K562 (cell line): ENCODE results near the gene LRRC15. TPM values are rescaled to one million over a fixed set of nuclear protein-coding genes. Genes with fewer than 3 reads are reported as not detected.
A peak's percentile ranks its signal among the peaks of the same experiment; 100 is the strongest.

ENCODE experiments used
- ATAC-seq: fragments of 200-7000 bp; cut with Tn5 transposase; 3 replicates; pipeline ENCODE4 v1.9.1; 2020; ENCODE audit warnings: moderate library complexity
- BruUV-seq: library from RNA; stranded (reverse); fragments of 400-500 nt; replicated peaks from 2 replicates; lab custom pipeline; 2021; lab: Mats Ljungman, UMichigan
- CTCF ChIA-PET: fragments of 300-600 bp; formaldehyde crosslinking; extraction: SDS; loops from one replicate; lab custom pipeline; 2021; ENCODE audit warnings: low intra/inter-chr PET ratio; lab: Yijun Ruan, JAX
- POLR2A ChIA-PET: fragments of 300-600, 350-650 bp; sonication (Branson Sonifier 250); formaldehyde crosslinking; extraction: SDS; loops from one replicate; lab custom pipeline; 2021; ENCODE audit warnings: antibody characterized with exemption, inconsistent platforms; lab: Yijun Ruan, JAX
- DNase-seq, 4 experiments: peaks; one replicate each; pipeline versions ENCODE4 v3.0.0 to v3.0.0-alpha.2; 2011 to 2018; ENCODE audit warnings: low spot score in 3 of 4, mixed read lengths in 3 of 4; ENCODE audit errors: extremely low read depth in 1 of 4
- FAIRE-seq: peaks from 2 replicates; lab custom pipeline; 2011; peaks lifted over from hg19 to GRCh38; lab: Jason Lieb, UNC
- H2AFZ ChIP-seq: 2 replicates; pipeline ENCODE4 v1.6.0; 2011; ENCODE audit warnings: low read depth, low read length, control low read depth, inconsistent platforms
- H3K27ac ChIP-seq: fragments of 200-600 bp; 3 replicates; pipeline ENCODE4 v1.8.0; 2011; ENCODE audit warnings: low read depth, mild to moderate bottlenecking, control low read depth, inconsistent platforms, low read length, moderate library complexity, mixed read lengths; ENCODE audit errors: extremely low read depth
- H3K27me3 ChIP-seq, 2 experiments: fragments of 300-600 bp in 1 of 2; 2 replicates in 1 of 2; 3 replicates in 1 of 2; pipeline versions ENCODE4 v1.6.0 to v1.8.0; 2011; ENCODE audit warnings: inconsistent platforms in 2 of 2, low read length in 2 of 2, mild to moderate bottlenecking in 1 of 2, mixed read lengths in 1 of 2, moderate library complexity in 1 of 2; ENCODE audit not compliant: control insufficient read depth in 2 of 2, insufficient read depth in 2 of 2
- H3K36me3 ChIP-seq: fragments of 300-600 bp; 3 replicates; pipeline ENCODE4 v1.8.0; 2011; ENCODE audit warnings: mild to moderate bottlenecking, low read length, inconsistent platforms; ENCODE audit not compliant: control insufficient read depth, insufficient read depth
- H3K4me1 ChIP-seq, 2 experiments: fragments of 200-600 bp in 1 of 2; replicated peaks in 1 of 2; 2 replicates in 1 of 2; 3 replicates in 1 of 2; pipeline versions ENCODE4 v1.5.1 to v1.8.0; 2011; ENCODE audit warnings: inconsistent platforms in 2 of 2, low read length in 2 of 2, mild to moderate bottlenecking in 1 of 2, mixed read lengths in 1 of 2, moderate library complexity in 1 of 2; ENCODE audit not compliant: control insufficient read depth in 2 of 2, insufficient read depth in 2 of 2
- H3K4me2 ChIP-seq: 2 replicates; pipeline ENCODE4 v1.6.1; 2011; ENCODE audit warnings: low read length, control low read depth, inconsistent platforms, mixed read lengths; ENCODE audit not compliant: insufficient read depth
- H3K4me3 ChIP-seq: fragments of 200-600 bp; sonication (generic), shearing (Covaris generic); 2 replicates; pipeline ENCODE4 v1.5.1; 2016; ENCODE audit warnings: control low read depth, inconsistent platforms
- H3K79me2 ChIP-seq: fragments of 200-600 bp; 3 replicates; pipeline ENCODE4 v1.8.0; 2011; ENCODE audit warnings: low read length, inconsistent platforms; ENCODE audit not compliant: control insufficient read depth, insufficient read depth
- H3K9ac ChIP-seq, 2 experiments: 2 replicates each; pipeline versions ENCODE4 v1.6.0 to v1.6.1; 2011; ENCODE audit warnings: low read depth in 2 of 2, low read length in 2 of 2, control low read depth in 1 of 2, inconsistent platforms in 1 of 2, mild to moderate bottlenecking in 1 of 2, mixed read lengths in 1 of 2; ENCODE audit not compliant: insufficient read depth in 1 of 2
- H3K9me1 ChIP-seq: one replicate; pipeline ENCODE4 v1.6.0; 2011; ENCODE audit warnings: inconsistent platforms, mild to moderate bottlenecking, low read length, moderate library complexity; ENCODE audit not compliant: control insufficient read depth, insufficient read depth
- H3K9me3 ChIP-seq: replicated peaks from 2 replicates; pipeline ENCODE4 v1.5.1; 2011; ENCODE audit warnings: low read depth, low read length, inconsistent platforms; ENCODE audit not compliant: control insufficient read depth, insufficient read depth
- H4K20me1 ChIP-seq: replicated peaks from 2 replicates; pipeline ENCODE4 v1.6.1; 2011; ENCODE audit warnings: low read length, inconsistent platforms, mixed read lengths; ENCODE audit not compliant: control insufficient read depth, insufficient read depth
- C11orf30 ChIP-seq: fragments of 450-650 bp; IDR thresholded peaks from 2 replicates; pipeline ENCODE4 v1.6.1; 2016; ENCODE audit warnings: low read depth, mild to moderate bottlenecking
- CSDE1 ChIP-seq, 2 experiments: fragments of 450-650 bp; IDR thresholded peaks; 2 replicates each; pipeline ENCODE4 v1.6.1; 2016; ENCODE audit warnings: mild to moderate bottlenecking in 1 of 2
- HSF4 ChIP-seq: fragments of 250-450 bp; sonication (Bioruptor Pico); IDR thresholded peaks from 2 replicates; pipeline ENCODE4 v2.1.2; 2022; ENCODE audit warnings: mild to moderate bottlenecking, moderate library complexity, borderline replicate concordance
- JUND ChIP-seq, 2 experiments: IDR thresholded peaks; 2 replicates in 1 of 2; 3 replicates in 1 of 2; pipeline ENCODE4 v1.6.1; 2011; ENCODE audit warnings: borderline replicate concordance in 2 of 2, low read depth in 2 of 2, low read length in 2 of 2, improper control_type of control experiment in 1 of 2, missing biosample characterization in 1 of 2, missing genetic modification characterization in 1 of 2, missing genetic modification reagents in 1 of 2
- KLF16 ChIP-seq: IDR thresholded peaks from 2 replicates; pipeline ENCODE4 v1.6.1; 2016; ENCODE audit warnings: antibody characterized with exemption
- MYC ChIP-seq, 2 experiments: fragments of 250-450 bp in 1 of 2; sonication (Bioruptor Pico) in 1 of 2; IDR thresholded peaks; 2 replicates each; pipeline versions ENCODE4 v1.5.1 to v1.6.1; 2012 to 2021; ENCODE audit warnings: low read depth in 2 of 2, borderline replicate concordance in 1 of 2, improper control_type of control experiment in 1 of 2, low read length in 1 of 2, mild to moderate bottlenecking in 1 of 2, moderate library complexity in 1 of 2
- NCOA4 ChIP-seq: fragments of 450-650 bp; IDR thresholded peaks from 2 replicates; pipeline ENCODE4 v1.6.1; 2018; ENCODE audit warnings: mild to moderate bottlenecking; ENCODE audit not compliant: partially characterized antibody
- RBM22 ChIP-seq: fragments of 200-400 bp; formaldehyde crosslinking; IDR thresholded peaks from 2 replicates; pipeline ENCODE4 v1.6.1; 2018; ENCODE audit warnings: low read length, low read depth; ENCODE audit not compliant: poor library complexity, severe bottlenecking
- TARDBP ChIP-seq: fragments of 450-650 bp; IDR thresholded peaks from 2 replicates; pipeline ENCODE4 v1.6.1; 2016
- THRAP3 ChIP-seq: fragments of 450-650 bp; IDR thresholded peaks from 2 replicates; pipeline ENCODE4 v1.6.1; 2016; ENCODE audit warnings: mild to moderate bottlenecking, inconsistent platforms, borderline replicate concordance
- WGBS: fragments of 100-300 bp; shearing (Covaris generic); methylation state at CpG from one replicate; pipeline ENCODE4 v1.1.6; 2016; ENCODE audit warnings: low coverage, mixed read lengths; ENCODE audit not compliant: insufficient coverage; ENCODE audit errors: missing lambda C conversion rate; 5-methylcytosine and 5-hydroxymethylcytosine counted together
- in situ Hi-C: fragments of 300-500 bp; cut with MboI; formaldehyde crosslinking; loops from 4 replicates; pipeline ENCODE4 v1.15.0; 2018; ENCODE audit warnings: inconsistent platforms, mixed read lengths
- intact Hi-C: fragments of 100-400 bp; cut with micrococcal nuclease; formaldehyde crosslinking; loops from 2 replicates; pipeline ENCODE4 v1.14.2; 2022
- polyA plus RNA-seq, 8 experiments: library from polyadenylated mRNA; depleted of rRNA in 4 of 8; stranded (reverse) in 5 of 8; unstranded in 3 of 8; fragments of >200 nt; fragmentation: Nextera tagmentation in 2 of 8; fragmentation: Illumina TruSeq in 1 of 8; extraction: Ambion mirVana in 2 of 8; extraction: Trizol in 1 of 8; gene quantifications; 2 replicates each; pipeline versions ENCODE4 v1.2.1 to v1.2.3, GENCODE V29; 2011 to 2014; ENCODE audit warnings: inconsistent platforms in 1 of 8, missing spikeins in 1 of 8
- total RNA-seq, 7 experiments: library from RNA; depleted of rRNA in 6 of 7; stranded (reverse); fragments of >200 nt in 6 of 7; fragmentation: Illumina TruSeq in 2 of 7; extraction: Trizol in 2 of 7; gene quantifications; 2 replicates each; pipeline versions ENCODE4 v1.2.1 to v1.2.3, GENCODE V29; 2011 to 2021; ENCODE audit warnings: low replicate concordance in 1 of 7
- TF ChIP-seq, protein P1 (sequence below): fragments of 200-800 bp; sonication (Bioruptor generic); IDR thresholded peaks from 2 replicates; pipeline ENCODE4 v1.6.1; 2017; ENCODE audit warnings: missing genetic modification characterization, missing compliant biosample characterization
- TF ChIP-seq, protein P2 (sequence below): fragments of 200-800 bp; sonication (Bioruptor generic); IDR thresholded peaks from 2 replicates; pipeline ENCODE4 v1.6.1; 2016; ENCODE audit warnings: missing genetic modification characterization, missing compliant biosample characterization
- TF ChIP-seq, protein P3 (sequence below): fragments of 250-450 bp; sonication (Bioruptor Pico); IDR thresholded peaks from 2 replicates; pipeline ENCODE4 v1.8.0; 2022; ENCODE audit warnings: inconsistent platforms

Gene LRRC15
- total and polyA plus RNA-seq, 9 of the 15 experiments (the other 6 are each of a cell fraction or from before 2014, with no cell fraction given): not detected

DNA sequence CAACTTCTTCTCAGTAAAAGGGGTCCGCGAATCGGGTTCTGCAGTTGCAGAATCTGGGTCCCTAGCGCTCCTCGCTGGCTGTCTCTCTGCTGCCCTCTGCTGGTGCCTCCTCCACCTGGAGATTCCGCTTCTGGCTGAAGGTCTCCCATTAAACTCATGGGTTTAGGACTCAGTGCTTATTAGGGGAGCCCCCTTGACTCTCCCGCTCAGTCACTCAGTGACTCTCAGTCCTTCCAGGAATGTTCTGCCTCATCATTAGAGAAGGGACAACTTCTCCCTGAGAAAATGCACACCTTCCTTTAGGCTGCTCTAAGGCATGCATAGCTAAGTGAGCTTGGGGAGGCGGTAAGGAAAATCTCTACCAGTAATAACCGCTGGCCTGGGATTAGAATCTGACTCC is 25.5 kb downstream of the LRRC15 start:
- FAIRE-seq (peak; percentile 89), DNase-seq (peak; percentile 81 to 84 (median 82)), ATAC-seq (peak; percentile 89)
- H3K4me3 ChIP-seq: no peak overlapping the region
- intact Hi-C loops (loop anchor here (2.0 kb wide), 1 partner anchor 61 kb away; no protein-coding TSS in a partner anchor), in situ Hi-C loops (loop anchor here (25.0 kb wide), 1 partner anchor 1882 kb away; no protein-coding TSS in a partner anchor)
- BruUV-seq: no TSS peak
- no peak overlapping the region for H3K27ac ChIP-seq
- no peak overlapping the region for H2AFZ ChIP-seq
- H3K4me2 ChIP-seq: no peak overlapping the region
- H3K36me3 ChIP-seq: no peaks in the 10 kb centered on the region
- H3K27me3 ChIP-seq: peaks cover 27 to 65% of the 10 kb centered on the region in 2 experiments; a peak in 4 of 5 replicates
- ChIA-PET POLR2A (interaction anchor here (0.9 to 1.0 kb wide), 2 partner anchors 9 to 11 kb away, joined by 3 read pairs; no protein-coding TSS in a partner anchor), CTCF (interaction anchor here (0.6 to 1.0 kb wide), 4 partner anchors 10 to 621 kb away, joined by 3 to 6 read pairs (median 4); no protein-coding TSS in a partner anchor)
- H3K79me2 ChIP-seq: no peaks in the 10 kb centered on the region
- no peak overlapping the region for H3K9ac ChIP-seq
- peaks cover 6% of the 10 kb centered on the region for H4K20me1 ChIP-seq
- no peaks in the 10 kb centered on the region for H3K9me3 ChIP-seq
- peaks cover 0 to 6% of the 10 kb centered on the region in 2 experiments; a peak in 1 of 5 replicates for H3K4me1 ChIP-seq
- H3K9me1 ChIP-seq: no peaks in the 10 kb centered on the region
- WGBS: 3% methylated on average over 9 of the region's 9 CpGs
- TF ChIP-seq MYC (IDR thresholded peaks at IDR 0.05; ENCODE audit: low read depth, low read length) (no peak), MYC (CRISPR knock-in tag; IDR thresholded peaks at IDR 0.05; ENCODE audit: borderline replicate concordance, low read depth) (no peak), TARDBP (no peak), C11orf30 (no peak), JUND (IDR thresholded peaks at IDR 0.05; ENCODE audit: borderline replicate concordance, low read depth, low read length) (0 out of 2 replicates have a peak, but pooled peaks have one; percentile 9), JUND (tag; IDR thresholded peaks at IDR 0.05; ENCODE audit: borderline replicate concordance, low read depth, low read length) (no peak), RBM22 (no peak), KLF16 (peak; percentile 51; the same call in 1 of the 2 replicates), THRAP3 (no peak), CSDE1 (IDR thresholded peaks at IDR 0.05) (no peak), HSF4 (CRISPR knock-in tag) (no peak), NCOA4 (no peak)
- TF ChIP-seq, protein P1, sequence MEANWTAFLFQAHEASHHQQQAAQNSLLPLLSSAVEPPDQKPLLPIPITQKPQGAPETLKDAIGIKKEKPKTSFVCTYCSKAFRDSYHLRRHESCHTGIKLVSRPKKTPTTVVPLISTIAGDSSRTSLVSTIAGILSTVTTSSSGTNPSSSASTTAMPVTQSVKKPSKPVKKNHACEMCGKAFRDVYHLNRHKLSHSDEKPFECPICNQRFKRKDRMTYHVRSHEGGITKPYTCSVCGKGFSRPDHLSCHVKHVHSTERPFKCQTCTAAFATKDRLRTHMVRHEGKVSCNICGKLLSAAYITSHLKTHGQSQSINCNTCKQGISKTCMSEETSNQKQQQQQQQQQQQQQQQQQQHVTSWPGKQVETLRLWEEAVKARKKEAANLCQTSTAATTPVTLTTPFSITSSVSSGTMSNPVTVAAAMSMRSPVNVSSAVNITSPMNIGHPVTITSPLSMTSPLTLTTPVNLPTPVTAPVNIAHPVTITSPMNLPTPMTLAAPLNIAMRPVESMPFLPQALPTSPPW (CRISPR knock-in tag): no peak
- TF ChIP-seq, protein P2, sequence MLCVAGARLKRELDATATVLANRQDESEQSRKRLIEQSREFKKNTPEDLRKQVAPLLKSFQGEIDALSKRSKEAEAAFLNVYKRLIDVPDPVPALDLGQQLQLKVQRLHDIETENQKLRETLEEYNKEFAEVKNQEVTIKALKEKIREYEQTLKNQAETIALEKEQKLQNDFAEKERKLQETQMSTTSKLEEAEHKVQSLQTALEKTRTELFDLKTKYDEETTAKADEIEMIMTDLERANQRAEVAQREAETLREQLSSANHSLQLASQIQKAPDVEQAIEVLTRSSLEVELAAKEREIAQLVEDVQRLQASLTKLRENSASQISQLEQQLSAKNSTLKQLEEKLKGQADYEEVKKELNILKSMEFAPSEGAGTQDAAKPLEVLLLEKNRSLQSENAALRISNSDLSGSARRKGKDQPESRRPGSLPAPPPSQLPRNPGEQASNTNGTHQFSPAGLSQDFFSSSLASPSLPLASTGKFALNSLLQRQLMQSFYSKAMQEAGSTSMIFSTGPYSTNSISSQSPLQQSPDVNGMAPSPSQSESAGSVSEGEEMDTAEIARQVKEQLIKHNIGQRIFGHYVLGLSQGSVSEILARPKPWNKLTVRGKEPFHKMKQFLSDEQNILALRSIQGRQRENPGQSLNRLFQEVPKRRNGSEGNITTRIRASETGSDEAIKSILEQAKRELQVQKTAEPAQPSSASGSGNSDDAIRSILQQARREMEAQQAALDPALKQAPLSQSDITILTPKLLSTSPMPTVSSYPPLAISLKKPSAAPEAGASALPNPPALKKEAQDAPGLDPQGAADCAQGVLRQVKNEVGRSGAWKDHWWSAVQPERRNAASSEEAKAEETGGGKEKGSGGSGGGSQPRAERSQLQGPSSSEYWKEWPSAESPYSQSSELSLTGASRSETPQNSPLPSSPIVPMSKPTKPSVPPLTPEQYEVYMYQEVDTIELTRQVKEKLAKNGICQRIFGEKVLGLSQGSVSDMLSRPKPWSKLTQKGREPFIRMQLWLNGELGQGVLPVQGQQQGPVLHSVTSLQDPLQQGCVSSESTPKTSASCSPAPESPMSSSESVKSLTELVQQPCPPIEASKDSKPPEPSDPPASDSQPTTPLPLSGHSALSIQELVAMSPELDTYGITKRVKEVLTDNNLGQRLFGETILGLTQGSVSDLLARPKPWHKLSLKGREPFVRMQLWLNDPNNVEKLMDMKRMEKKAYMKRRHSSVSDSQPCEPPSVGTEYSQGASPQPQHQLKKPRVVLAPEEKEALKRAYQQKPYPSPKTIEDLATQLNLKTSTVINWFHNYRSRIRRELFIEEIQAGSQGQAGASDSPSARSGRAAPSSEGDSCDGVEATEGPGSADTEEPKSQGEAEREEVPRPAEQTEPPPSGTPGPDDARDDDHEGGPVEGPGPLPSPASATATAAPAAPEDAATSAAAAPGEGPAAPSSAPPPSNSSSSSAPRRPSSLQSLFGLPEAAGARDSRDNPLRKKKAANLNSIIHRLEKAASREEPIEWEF (CRISPR knock-in tag): no peak
- TF ChIP-seq, protein P3, sequence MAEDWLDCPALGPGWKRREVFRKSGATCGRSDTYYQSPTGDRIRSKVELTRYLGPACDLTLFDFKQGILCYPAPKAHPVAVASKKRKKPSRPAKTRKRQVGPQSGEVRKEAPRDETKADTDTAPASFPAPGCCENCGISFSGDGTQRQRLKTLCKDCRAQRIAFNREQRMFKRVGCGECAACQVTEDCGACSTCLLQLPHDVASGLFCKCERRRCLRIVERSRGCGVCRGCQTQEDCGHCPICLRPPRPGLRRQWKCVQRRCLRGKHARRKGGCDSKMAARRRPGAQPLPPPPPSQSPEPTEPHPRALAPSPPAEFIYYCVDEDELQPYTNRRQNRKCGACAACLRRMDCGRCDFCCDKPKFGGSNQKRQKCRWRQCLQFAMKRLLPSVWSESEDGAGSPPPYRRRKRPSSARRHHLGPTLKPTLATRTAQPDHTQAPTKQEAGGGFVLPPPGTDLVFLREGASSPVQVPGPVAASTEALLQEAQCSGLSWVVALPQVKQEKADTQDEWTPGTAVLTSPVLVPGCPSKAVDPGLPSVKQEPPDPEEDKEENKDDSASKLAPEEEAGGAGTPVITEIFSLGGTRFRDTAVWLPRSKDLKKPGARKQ (CRISPR knock-in tag): no peak
